OCI-LY3 (cell line): ENCODE data around the gene COL4A2.

Experiments used
- H2AFZ ChIP-seq: fragments of 200-600, 300-600 bp; shearing (Covaris generic); 2 replicates; pipeline ENCODE4 v1.6.0; 2014; ENCODE audit warnings: antibody characterized with exemption, low read depth, low read length
- H3K27ac ChIP-seq: fragments of 200-600, 300-600 bp; sonication (generic); 2 replicates; pipeline ENCODE4 v1.5.1; 2014; ENCODE audit warnings: mild to moderate bottlenecking, low read length, moderate library complexity, mixed read lengths
- H3K27me3 ChIP-seq: fragments of 200-600, 300-600 bp; sonication (generic); 2 replicates; pipeline ENCODE4 v1.6.1; 2014; ENCODE audit warnings: low read depth, low read length, mixed read lengths
- H3K36me3 ChIP-seq: fragments of 200-600, 300-600 bp; sonication (generic); replicated peaks from 2 replicates; pipeline ENCODE3; 2014; ENCODE audit warnings: low read depth, low read length, mixed read lengths
- H3K4me1 ChIP-seq: fragments of 300-600, 200-600 bp; sonication (generic); 2 replicates; pipeline ENCODE4 v1.6.1; 2014; ENCODE audit warnings: low read length, mixed read lengths
- H3K4me2 ChIP-seq: fragments of 200-600, 300-600 bp; sonication (generic); 2 replicates; pipeline ENCODE4 v1.6.1; 2014; ENCODE audit warnings: low read length, mixed read lengths
- H3K4me3 ChIP-seq: fragments of 300-600, 200-600 bp; sonication (generic); 2 replicates; pipeline ENCODE4 v1.5.1; 2014; ENCODE audit warnings: antibody characterized with exemption, mild to moderate bottlenecking, low read length, moderate library complexity
- H3K79me2 ChIP-seq: fragments of 300-600, 200-600 bp; shearing (Covaris generic); 2 replicates; pipeline ENCODE4 v1.6.1; 2014; ENCODE audit warnings: mild to moderate bottlenecking, low read length, mixed read lengths
- H3K9ac ChIP-seq: fragments of 300-600, 200-600 bp; shearing (Covaris generic); 2 replicates; pipeline ENCODE4 v1.6.0; 2014; ENCODE audit warnings: mild to moderate bottlenecking, low read length, moderate library complexity
- H3K9me3 ChIP-seq: fragments of 200-600, 300-600 bp; shearing (Covaris generic); 2 replicates; pipeline ENCODE4 v1.6.1; 2014; ENCODE audit warnings: low read length, mixed read lengths; ENCODE audit not compliant: insufficient read depth
- H4K20me1 ChIP-seq: fragments of 200-600, 300-600 bp; sonication (generic); 2 replicates; pipeline ENCODE4 v1.6.1; 2016; ENCODE audit warnings: low read length, mixed read lengths; ENCODE audit not compliant: insufficient read depth
- CTCF ChIP-seq: fragments of 200-600, 300-600 bp; sonication (generic); IDR thresholded peaks from 2 replicates; pipeline ENCODE4 v1.5.1; 2014; ENCODE audit warnings: antibody characterized with exemption, low read length, low read depth
- EZH2phosphoT487 ChIP-seq: fragments of 200-600 bp; shearing (Covaris generic); IDR thresholded peaks from 2 replicates; pipeline ENCODE4 v1.6.1; 2018; ENCODE audit warnings: antibody characterized with exemption, mixed run types, low read depth

Gene COL4A2

GRCh38 chr13:110301083-110301482, 6.0 kb upstream of the COL4A2 start:
- Histone ChIP-seq H3K9me3 (no peaks in the 10 kb centered on the region), H3K4me2 (no peak overlapping the region), H3K4me3 (no peak overlapping the region), H3K9ac (no peak overlapping the region), H3K79me2 (no peaks in the 10 kb centered on the region), H2AFZ (no peak overlapping the region), H3K36me3 (no peaks in the 10 kb centered on the region), H3K4me1 (no peaks in the 10 kb centered on the region), H4K20me1 (no peaks in the 10 kb centered on the region), H3K27ac (no peak overlapping the region), H3K27me3 (peaks cover 66% of the 10 kb centered on the region)
- no peak for TF ChIP-seq EZH2phosphoT487
- no peak for TF ChIP-seq CTCF

GRCh38 chr13:110301606-110302553, 5.2 kb upstream of the COL4A2 start:
- no peak for TF ChIP-seq CTCF
- TF ChIP-seq EZH2phosphoT487: no peak
- no peaks in the 10 kb centered on the region for H3K79me2 ChIP-seq
- no peaks in the 10 kb centered on the region for H3K4me1 ChIP-seq

GRCh38 chr13:110302997-110303396, 4.1 kb upstream of the COL4A2 start:
- H3K79me2 ChIP-seq: no peaks in the 10 kb centered on the region
- peaks cover 59% of the 10 kb centered on the region for H3K27me3 ChIP-seq
- no peak for TF ChIP-seq EZH2phosphoT487
- TF ChIP-seq CTCF: no peak
- H4K20me1 ChIP-seq: no peaks in the 10 kb centered on the region
- H3K4me1 ChIP-seq: no peaks in the 10 kb centered on the region
- no peaks in the 10 kb centered on the region for H3K9me3 ChIP-seq
- H3K4me3 ChIP-seq: no peak overlapping the region
- H3K4me2 ChIP-seq: no peak overlapping the region
- no peaks in the 10 kb centered on the region for H3K36me3 ChIP-seq
- no peak overlapping the region for H3K27ac ChIP-seq
- H3K9ac ChIP-seq: no peak overlapping the region
- no peak overlapping the region for H2AFZ ChIP-seq

More at GRCh38 chr13:110301606-110302553, 5.2 kb upstream of the COL4A2 start:
- H3K9me3 ChIP-seq: no peaks in the 10 kb centered on the region
- no peaks in the 10 kb centered on the region for H3K36me3 ChIP-seq
- H3K4me2 ChIP-seq: no peak overlapping the region
- H2AFZ ChIP-seq: no peak overlapping the region
- H4K20me1 ChIP-seq: no peaks in the 10 kb centered on the region
- no peak overlapping the region for H3K27ac ChIP-seq
- H3K4me3 ChIP-seq: no peak overlapping the region
- H3K9ac ChIP-seq: no peak overlapping the region
- H3K27me3 ChIP-seq: peaks cover 63% of the 10 kb centered on the region

GRCh38 chr13:110303644-110304043, 3.4 kb upstream of the COL4A2 start:
- Histone ChIP-seq H3K27me3 (peaks cover 59% of the 10 kb centered on the region), H3K79me2 (no peaks in the 10 kb centered on the region), H2AFZ (no peak overlapping the region), H3K9me3 (no peaks in the 10 kb centered on the region), H3K36me3 (no peaks in the 10 kb centered on the region), H3K4me3 (no peak overlapping the region), H4K20me1 (no peaks in the 10 kb centered on the region), H3K4me1 (no peaks in the 10 kb centered on the region), H3K27ac (no peak overlapping the region), H3K9ac (no peak overlapping the region), H3K4me2 (no peak overlapping the region)
- TF ChIP-seq CTCF (no peak), EZH2phosphoT487 (no peak)
